Measurements from ENCODE around the gene CHD2.

Gene CHD2

GRCh38 chr15:93072411-93073394 lies 172.6 kb downstream of the CHD2 start:
- no peak for DNase-seq

GRCh38 chr15:93073465-93073952 lies 173.4 kb downstream of the CHD2 start:
- no peak for DNase-seq

- no peak for DNase-seq
These were observed 174.5 kb downstream of the CHD2 start for GRCh38 chr15:93074599-93074998.

- no peak for DNase-seq
These were observed 176.1 kb downstream of the CHD2 start for GRCh38 chr15:93076217-93076616.

GRCh38 chr15:93076875-93077274 lies 176.8 kb downstream of the CHD2 start:
- no peak for DNase-seq

Measured in NCI-H1092 (cell line).